MM.1S (cell line): ENCODE results near the gene RPTOR.

Experiments used
- DNase-seq: peaks from one replicate; pipeline ENCODE4 v3.0.0-alpha.2; 2015
- H2AFZ ChIP-seq: fragments of 300-600 bp; sonication (generic); 2 replicates; pipeline ENCODE4 v1.6.0; 2016; ENCODE audit warnings: antibody characterized with exemption, low read length
- H3F3A ChIP-seq: fragments of 300-600 bp; sonication (generic); 2 replicates; pipeline ENCODE4 v1.6.1; 2016; ENCODE audit warnings: mild to moderate bottlenecking, antibody characterized with exemption, low read length, moderate library complexity, mixed read lengths; ENCODE audit not compliant: insufficient read depth
- H3K27ac ChIP-seq: fragments of 300-600 bp; sonication (generic); 2 replicates; pipeline ENCODE4 v1.5.1; 2016; ENCODE audit warnings: mild to moderate bottlenecking, low read length
- H3K27me3 ChIP-seq: fragments of 300-600 bp; sonication (generic); replicated peaks from 2 replicates; pipeline ENCODE4 v1.6.0; 2016; ENCODE audit warnings: low read length; ENCODE audit not compliant: insufficient read depth
- H3K36me3 ChIP-seq: fragments of 300-600 bp; sonication (generic); replicated peaks from 2 replicates; pipeline ENCODE4 v1.6.1; 2016; ENCODE audit warnings: mild to moderate bottlenecking, low read length, mixed read lengths; ENCODE audit not compliant: insufficient read depth
- H3K4me1 ChIP-seq: fragments of 300-600 bp; sonication (generic); 2 replicates; pipeline ENCODE4 v1.6.1; 2016; ENCODE audit warnings: low read length, mixed read lengths
- H3K4me2 ChIP-seq: fragments of 300-600 bp; sonication (generic); 2 replicates; pipeline ENCODE4 v1.6.0; 2016; ENCODE audit warnings: low read depth, low read length
- H3K4me3 ChIP-seq: fragments of 300-600 bp; sonication (generic); 2 replicates; pipeline ENCODE4 v1.5.1; 2016; ENCODE audit warnings: low read length, mixed read lengths
- H3K79me2 ChIP-seq: fragments of 300-600 bp; sonication (generic); 2 replicates; pipeline ENCODE4 v1.6.1; 2016; ENCODE audit warnings: mixed run types, low read length, mixed read lengths
- H3K9ac ChIP-seq: fragments of 300-600 bp; sonication (generic); 2 replicates; pipeline ENCODE4 v1.6.1; 2016; ENCODE audit warnings: low read length, mixed read lengths
- H3K9me2 ChIP-seq: fragments of 300-600 bp; sonication (generic); replicated peaks from 2 replicates; pipeline ENCODE4 v1.6.1; 2016; ENCODE audit warnings: mild to moderate bottlenecking, low read length, mixed read lengths; ENCODE audit not compliant: insufficient read depth
- H3K9me3 ChIP-seq: fragments of 300-600 bp; sonication (generic); replicated peaks from 2 replicates; pipeline ENCODE4 v1.6.1; 2016; ENCODE audit warnings: mild to moderate bottlenecking, low read length, mixed read lengths; ENCODE audit not compliant: insufficient read depth
- H4K20me1 ChIP-seq: fragments of 300-600 bp; sonication (generic); 2 replicates; pipeline ENCODE4 v1.6.1; 2016; ENCODE audit warnings: mild to moderate bottlenecking, low read length, moderate library complexity, mixed read lengths; ENCODE audit not compliant: insufficient read depth
- CTCF ChIP-seq: fragments of 300-600 bp; sonication (generic); IDR thresholded peaks from 2 replicates; pipeline ENCODE4 v1.5.1; 2016; ENCODE audit warnings: antibody characterized with exemption, low read length, mixed read lengths
- EZH2 ChIP-seq: fragments of 300-600 bp; sonication (generic); optimal IDR thresholded peaks from 2 replicates; pipeline ENCODE3; 2017; ENCODE audit warnings: low read depth, mild to moderate bottlenecking, antibody characterized with exemption, low read length, mixed read lengths
- EZH2phosphoT487 ChIP-seq: fragments of 300-600 bp; sonication (generic); IDR thresholded peaks from 2 replicates; pipeline ENCODE4 v1.6.1; 2018; ENCODE audit warnings: antibody characterized with exemption, low read length

The RPTOR gene

GRCh38 chr17:80704381-80704819, 159.8 kb downstream of the RPTOR start:
- Histone ChIP-seq H3K4me3 (no peak overlapping the region), H3K27me3 (no peaks in the 10 kb centered on the region), H3K4me1 (no peaks in the 10 kb centered on the region), H3K9ac (no peak overlapping the region), H3K4me2 (no peak overlapping the region), H3K36me3 (no peaks in the 10 kb centered on the region), H3K27ac (no peak overlapping the region), H2AFZ (no peak overlapping the region), H3K9me2 (no peaks in the 10 kb centered on the region), H3K9me3 (no peaks in the 10 kb centered on the region), H4K20me1 (no peaks in the 10 kb centered on the region), H3F3A (no peaks in the 10 kb centered on the region), H3K79me2 (peaks cover 54% of the 10 kb centered on the region)
- DNase-seq: no peak
- TF ChIP-seq EZH2phosphoT487 (no peak), CTCF (no peak), EZH2 (no peak)

- no peaks in the 10 kb centered on the region for H4K20me1 ChIP-seq
- no peaks in the 10 kb centered on the region for H3K36me3 ChIP-seq
- H2AFZ ChIP-seq: no peak overlapping the region
- H3K27me3 ChIP-seq: no peaks in the 10 kb centered on the region
- no peaks in the 10 kb centered on the region for H3K4me1 ChIP-seq
- no peak overlapping the region for H3K4me3 ChIP-seq
- no peak overlapping the region for H3K27ac ChIP-seq
- H3K79me2 ChIP-seq: peaks cover 50% of the 10 kb centered on the region
- DNase-seq: no peak
- H3K9ac ChIP-seq: no peak overlapping the region
- no peaks in the 10 kb centered on the region for H3K9me3 ChIP-seq
- no peak overlapping the region for H3K4me2 ChIP-seq
- TF ChIP-seq EZH2 (no peak), EZH2phosphoT487 (no peak), CTCF (no peak)
- H3F3A ChIP-seq: no peaks in the 10 kb centered on the region
- H3K9me2 ChIP-seq: no peaks in the 10 kb centered on the region
These were observed 160.3 kb downstream of the RPTOR start for GRCh38 chr17:80704894-80705293.

GRCh38 chr17:80705988-80706387, 161.3 kb downstream of the RPTOR start:
- no peaks in the 10 kb centered on the region for H3K4me1 ChIP-seq
- no peaks in the 10 kb centered on the region for H3K9me2 ChIP-seq
- no peak overlapping the region for H3K9ac ChIP-seq
- peaks cover 40% of the 10 kb centered on the region for H3K79me2 ChIP-seq
- no peak overlapping the region for H3K4me2 ChIP-seq
- no peak overlapping the region for H2AFZ ChIP-seq
- H3K4me3 ChIP-seq: no peak overlapping the region
- TF ChIP-seq EZH2phosphoT487 (no peak), EZH2 (no peak), CTCF (no peak)
- no peaks in the 10 kb centered on the region for H3K9me3 ChIP-seq
- H3K27ac ChIP-seq: no peak overlapping the region
- no peaks in the 10 kb centered on the region for H3F3A ChIP-seq
- H3K27me3 ChIP-seq: no peaks in the 10 kb centered on the region
- DNase-seq: no peak
- H4K20me1 ChIP-seq: no peaks in the 10 kb centered on the region
- no peaks in the 10 kb centered on the region for H3K36me3 ChIP-seq
